ENCODE data around the gene ARL5C.

GRCh38 chr17:39143552-39144093, 22.3 kb downstream of the ARL5C start:
- TF ChIP-seq CTCF (IDR thresholded peaks at IDR 0.05) (no peak), POLR2A (IDR thresholded peaks at IDR 0.05) (no peak)

Measured in esophagus squamous epithelium (tissue), 4 donors.